ENCODE results near the gene BYSL. TPM values are rescaled to one million over a fixed set of nuclear protein-coding genes. Genes with fewer than 3 reads are reported as not detected.

The BYSL gene
- total RNA-seq, 1 experiment from 2014 or later = 89.7 TPM

DNA sequence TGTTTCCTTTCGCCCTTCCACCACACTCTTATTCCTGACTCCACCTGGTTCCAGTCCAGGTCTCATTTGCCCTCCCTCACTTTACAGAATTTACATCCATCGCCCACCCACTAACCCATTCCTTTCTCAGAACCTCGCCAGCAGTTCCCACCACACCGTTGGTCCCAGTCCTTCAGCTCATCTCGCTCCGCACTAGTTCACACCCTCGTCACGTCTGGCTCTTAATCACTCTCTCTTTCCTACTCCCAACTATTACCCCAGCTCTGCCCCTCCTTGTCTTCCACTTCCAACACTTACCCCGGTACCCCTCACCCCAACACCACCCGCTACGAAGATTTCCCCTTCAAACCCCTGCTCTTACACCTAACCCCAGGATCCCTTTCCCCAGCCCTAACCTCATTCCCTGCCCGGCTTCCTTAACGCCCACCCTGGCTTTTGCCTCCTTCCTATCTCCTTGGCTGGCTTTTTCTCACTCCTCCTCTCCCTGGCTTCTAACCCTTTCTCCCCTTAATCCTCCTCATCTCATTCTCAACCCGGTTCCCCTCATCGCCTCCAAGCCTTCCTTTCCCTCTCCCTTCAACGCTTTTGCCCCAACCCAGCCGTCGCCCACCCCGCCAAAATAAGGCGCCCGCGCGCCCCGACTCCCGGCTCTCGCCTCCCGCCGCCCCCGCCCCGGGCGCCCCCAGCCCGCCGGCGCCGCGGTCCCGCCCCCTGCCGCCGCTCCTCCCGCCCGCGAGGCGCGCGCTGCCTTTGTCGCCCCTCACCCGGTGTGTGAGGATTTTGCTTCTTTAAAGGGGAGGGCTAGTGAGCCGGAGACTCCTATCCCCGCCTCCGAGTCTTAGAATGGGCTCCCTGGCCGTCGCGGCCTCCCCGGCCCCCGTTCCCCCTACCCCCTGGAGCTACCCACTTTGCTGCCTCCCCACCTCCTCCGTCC, 26.7 kb upstream of the BYSL start:
- no TSS peak for BruUV-seq (replicated peaks)
- H3K27ac ChIP-seq (ENCODE audit: low read depth, low read length, poor library complexity, severe bottlenecking) = peak overlapping the region; percentile 81
- POLR2A ChIA-PET (ENCODE audit: low non-redundant PET) = interaction anchor here (0.6 to 0.7 kb wide), 2 partner anchors 11 to 32 kb away, joined by 3 to 5 read pairs; no protein-coding TSS in a partner anchor
- H3K36me3 ChIP-seq (ENCODE audit: insufficient read depth, low read length, poor library complexity, severe bottlenecking) = no peaks in the 10 kb centered on the region
- TF ChIP-seq, protein P1, sequence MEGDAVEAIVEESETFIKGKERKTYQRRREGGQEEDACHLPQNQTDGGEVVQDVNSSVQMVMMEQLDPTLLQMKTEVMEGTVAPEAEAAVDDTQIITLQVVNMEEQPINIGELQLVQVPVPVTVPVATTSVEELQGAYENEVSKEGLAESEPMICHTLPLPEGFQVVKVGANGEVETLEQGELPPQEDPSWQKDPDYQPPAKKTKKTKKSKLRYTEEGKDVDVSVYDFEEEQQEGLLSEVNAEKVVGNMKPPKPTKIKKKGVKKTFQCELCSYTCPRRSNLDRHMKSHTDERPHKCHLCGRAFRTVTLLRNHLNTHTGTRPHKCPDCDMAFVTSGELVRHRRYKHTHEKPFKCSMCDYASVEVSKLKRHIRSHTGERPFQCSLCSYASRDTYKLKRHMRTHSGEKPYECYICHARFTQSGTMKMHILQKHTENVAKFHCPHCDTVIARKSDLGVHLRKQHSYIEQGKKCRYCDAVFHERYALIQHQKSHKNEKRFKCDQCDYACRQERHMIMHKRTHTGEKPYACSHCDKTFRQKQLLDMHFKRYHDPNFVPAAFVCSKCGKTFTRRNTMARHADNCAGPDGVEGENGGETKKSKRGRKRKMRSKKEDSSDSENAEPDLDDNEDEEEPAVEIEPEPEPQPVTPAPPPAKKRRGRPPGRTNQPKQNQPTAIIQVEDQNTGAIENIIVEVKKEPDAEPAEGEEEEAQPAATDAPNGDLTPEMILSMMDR (conservative IDR thresholded peaks at IDR 0.05; ENCODE audit: low read depth, low read length) = no peak
- no peak for TF ChIP-seq EZH2 (IDR thresholded peaks at IDR 0.05; ENCODE audit: borderline replicate concordance, low read depth, low read length, poor library complexity, severe bottlenecking)
- peaks cover 11% of the 10 kb centered on the region for H3K4me1 ChIP-seq (ENCODE audit: insufficient read depth, low read length, poor library complexity, severe bottlenecking)
- DNase-seq (ENCODE audit: low spot score) = peak; percentile 10
- intact Hi-C loops (cut with micrococcal nuclease; ENCODE audit: unreplicated experiment) = no loop called here
- no peaks in the 10 kb centered on the region for H3K9me3 ChIP-seq (ENCODE audit: low read depth, low read length, poor library complexity, severe bottlenecking)
- H3K4me3 ChIP-seq (ENCODE audit: low read depth, low read length, poor library complexity, severe bottlenecking) = peak overlapping the region; percentile 77
- H3K27me3 ChIP-seq (replicated peaks; ENCODE audit: insufficient read depth, low read depth, low read length, poor library complexity) = no peaks in the 10 kb centered on the region
- CTCF ChIA-PET = interaction anchor here (0.6 to 3.4 kb wide), 4 partner anchors 26 to 114 kb away, joined by 3 to 13 read pairs (median 6); partner anchors contain the start of genes BYSL, MED20, PRICKLE4 and TOMM6

DNA sequence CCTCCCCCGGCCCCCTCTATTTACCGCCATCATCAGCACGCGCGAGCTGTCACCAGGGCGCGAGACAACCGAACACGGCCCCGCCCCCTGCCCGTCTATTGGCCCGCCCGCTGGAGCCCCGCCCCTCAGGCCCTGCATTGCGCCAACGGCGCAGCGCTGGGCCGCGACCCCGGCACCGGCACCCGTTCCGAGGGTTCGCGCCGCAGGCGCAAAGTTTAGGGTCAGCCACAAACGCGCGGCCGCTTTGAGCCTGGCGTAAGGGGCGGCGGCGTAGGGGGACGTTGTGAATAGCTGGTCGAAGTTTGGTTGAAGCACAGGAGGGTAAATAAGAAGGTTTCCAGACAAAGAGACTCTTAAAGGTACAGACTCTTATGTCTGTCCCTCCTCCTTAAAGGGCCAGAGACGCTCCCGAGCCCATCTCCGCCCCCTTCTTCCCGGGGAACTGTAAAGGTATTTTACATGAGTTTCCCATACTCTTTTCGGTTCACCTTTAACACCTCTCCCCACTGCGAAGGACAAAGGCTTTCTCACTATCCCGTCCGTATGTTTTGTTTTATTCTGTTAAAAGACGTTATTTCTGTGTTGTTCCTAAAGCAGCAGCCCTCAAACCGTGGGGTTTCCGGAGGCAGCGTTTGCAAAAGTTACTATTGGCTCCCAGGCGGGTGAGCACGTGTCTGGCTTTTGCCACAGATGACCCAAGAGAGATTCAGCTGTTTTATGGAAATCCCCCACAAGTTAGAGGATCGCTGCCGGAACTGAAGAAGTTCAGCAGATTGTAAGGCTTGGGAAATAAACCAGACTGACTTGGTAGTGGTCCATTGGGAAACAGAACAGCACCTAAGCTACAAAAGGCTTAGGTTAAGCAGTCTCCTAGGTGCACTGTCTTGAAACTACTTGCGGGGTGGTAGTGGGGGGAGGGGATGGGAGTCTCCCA, 25.7 kb upstream of the BYSL start, which contains the start of gene USP49:
Gene USP49, minus strand, starts transcription at position 76 of the 934 bp plus-strand sequence. CDS start 88,392 bp downstream, outside the sequence.
- TSS peak; percentile 71 for BruUV-seq (replicated peaks)
- TF ChIP-seq, protein P1 (conservative IDR thresholded peaks at IDR 0.05; ENCODE audit: low read depth, low read length) = no peak
- TF ChIP-seq EZH2 (IDR thresholded peaks at IDR 0.05; ENCODE audit: borderline replicate concordance, low read depth, low read length, poor library complexity, severe bottlenecking) = no peak
- H3K27ac ChIP-seq (ENCODE audit: low read depth, low read length, poor library complexity, severe bottlenecking) = peak within 1 kb of the TSS; percentile 81
- no peaks in the 10 kb centered on the region for H3K27me3 ChIP-seq (replicated peaks; ENCODE audit: insufficient read depth, low read depth, low read length, poor library complexity)
- intact Hi-C loops (cut with micrococcal nuclease; ENCODE audit: unreplicated experiment) = no loop called here
- DNase-seq (ENCODE audit: low spot score) = peak; percentile 94
- ChIA-PET CTCF (interaction anchor here (1.0 to 1.8 kb wide), 2 partner anchors 25 to 109 kb away, joined by 4 to 13 read pairs; partner anchors contain the start of genes BYSL, MED20 and TOMM6), POLR2A (ENCODE audit: low non-redundant PET) (interaction anchor here (0.6 to 0.7 kb wide), 3 partner anchors 10 to 154 kb away, joined by 3 to 10 read pairs (median 5); no protein-coding TSS in a partner anchor)
- peak within 1 kb of the TSS; percentile 77 for H3K4me3 ChIP-seq (ENCODE audit: low read depth, low read length, poor library complexity, severe bottlenecking)
- H3K36me3 ChIP-seq (ENCODE audit: insufficient read depth, low read length, poor library complexity, severe bottlenecking) = no peaks in the 10 kb centered on the region
- H3K4me1 ChIP-seq (ENCODE audit: insufficient read depth, low read length, poor library complexity, severe bottlenecking) = peaks cover 11% of the 10 kb centered on the region
- no peaks in the 10 kb centered on the region for H3K9me3 ChIP-seq (ENCODE audit: low read depth, low read length, poor library complexity, severe bottlenecking)

DNA sequence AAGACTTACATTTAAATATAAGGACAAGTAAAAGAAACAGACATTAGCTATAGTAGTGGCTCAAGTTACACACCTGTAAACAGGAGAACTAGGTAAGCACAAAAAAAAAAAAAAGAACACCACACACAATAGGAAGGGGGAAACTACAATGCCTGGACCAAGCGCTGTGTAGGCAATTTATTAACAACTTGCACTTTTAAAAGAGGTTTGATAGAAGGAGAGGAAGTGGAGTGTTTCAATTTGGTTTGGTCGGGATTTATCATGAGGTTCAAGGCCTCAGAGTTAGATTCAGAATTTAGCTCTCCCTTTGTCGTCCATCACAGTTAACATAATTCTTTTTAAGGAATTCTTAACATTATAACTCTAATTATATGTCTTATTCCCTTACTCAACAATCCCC, 25.0 kb upstream of the BYSL start:
- ChIA-PET CTCF (interaction anchor here (1.8 kb wide), 1 partner anchor 25 kb away, joined by 13 read pairs; the partner anchor contains the start of genes BYSL and MED20), POLR2A (ENCODE audit: low non-redundant PET) (interaction anchor here (0.6 kb wide), 1 partner anchor 154 kb away, joined by 10 read pairs; no protein-coding TSS in a partner anchor)
- no TSS peak for BruUV-seq (replicated peaks)
- TF ChIP-seq EZH2 (IDR thresholded peaks at IDR 0.05; ENCODE audit: borderline replicate concordance, low read depth, low read length, poor library complexity, severe bottlenecking) = no peak
- TF ChIP-seq, protein P1 (conservative IDR thresholded peaks at IDR 0.05; ENCODE audit: low read depth, low read length) = no peak
- peak overlapping the region; percentile 81 for H3K27ac ChIP-seq (ENCODE audit: low read depth, low read length, poor library complexity, severe bottlenecking)
- H3K4me1 ChIP-seq (ENCODE audit: insufficient read depth, low read length, poor library complexity, severe bottlenecking) = peaks cover 11% of the 10 kb centered on the region
- intact Hi-C loops (cut with micrococcal nuclease; ENCODE audit: unreplicated experiment) = no loop called here
- H3K9me3 ChIP-seq (ENCODE audit: low read depth, low read length, poor library complexity, severe bottlenecking) = no peaks in the 10 kb centered on the region
- no peaks in the 10 kb centered on the region for H3K36me3 ChIP-seq (ENCODE audit: insufficient read depth, low read length, poor library complexity, severe bottlenecking)
- no peak for DNase-seq (ENCODE audit: low spot score)
- H3K27me3 ChIP-seq (replicated peaks; ENCODE audit: insufficient read depth, low read depth, low read length, poor library complexity) = no peaks in the 10 kb centered on the region
- H3K4me3 ChIP-seq (ENCODE audit: low read depth, low read length, poor library complexity, severe bottlenecking) = peak overlapping the region; percentile 77

All from A673 (cell line).